HG03342 (cell line): ENCODE measurements around the gene MAD2L1BP.
A peak's percentile ranks its signal among the peaks of the same experiment; 100 is the strongest.

Source experiments
- ATAC-seq: cut with Tn5 transposase; IDR thresholded peaks from one replicate; pipeline ENCODE4 v1.9.1; 2021; ENCODE audit warnings: mild to moderate bottlenecking, moderate library complexity; ENCODE audit not compliant: unreplicated experiment

Gene MAD2L1BP

DNA sequence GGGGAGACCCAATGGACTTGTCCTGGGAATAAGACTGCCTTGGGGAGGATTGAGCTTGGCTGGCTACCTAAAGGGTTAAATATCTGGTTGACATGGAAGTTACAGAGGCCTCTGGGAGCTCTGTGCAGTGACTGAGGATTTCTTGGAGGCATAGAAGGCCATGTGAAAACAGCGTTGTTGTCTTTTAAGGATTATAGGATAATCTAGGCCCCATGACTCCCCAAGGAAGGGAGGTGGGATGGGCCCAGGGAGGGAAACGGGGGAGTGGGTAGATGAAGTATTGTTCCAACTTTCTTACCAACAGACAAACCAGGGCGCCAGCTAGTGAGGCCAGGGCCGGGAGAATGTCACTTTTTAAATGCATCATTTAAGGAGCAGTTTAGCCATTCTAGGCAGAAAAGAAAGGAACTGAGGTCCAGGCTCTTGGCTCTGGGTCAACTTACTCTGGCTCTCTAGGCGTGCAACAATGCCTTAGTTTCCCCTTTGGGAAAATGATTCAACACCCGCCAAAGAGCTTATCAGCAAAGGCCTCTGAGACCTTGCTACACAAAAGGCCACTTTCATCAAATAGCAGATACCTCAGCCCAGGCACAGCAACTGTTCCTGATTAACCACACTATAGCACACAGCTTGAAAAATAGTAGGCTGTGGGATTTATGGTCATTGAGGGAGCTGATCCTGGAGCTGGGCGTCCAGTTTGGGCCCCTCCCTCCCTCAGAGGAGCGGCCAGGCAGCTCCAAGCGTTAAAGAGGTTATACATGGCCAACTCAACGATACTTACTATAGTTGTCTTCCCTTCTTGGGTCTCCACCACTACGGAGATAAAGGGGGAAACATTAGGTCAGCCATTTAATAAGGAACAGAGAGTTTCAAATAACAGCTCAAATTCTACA is 44.9 kb downstream of the MAD2L1BP start:
- no peak for ATAC-seq

DNA sequence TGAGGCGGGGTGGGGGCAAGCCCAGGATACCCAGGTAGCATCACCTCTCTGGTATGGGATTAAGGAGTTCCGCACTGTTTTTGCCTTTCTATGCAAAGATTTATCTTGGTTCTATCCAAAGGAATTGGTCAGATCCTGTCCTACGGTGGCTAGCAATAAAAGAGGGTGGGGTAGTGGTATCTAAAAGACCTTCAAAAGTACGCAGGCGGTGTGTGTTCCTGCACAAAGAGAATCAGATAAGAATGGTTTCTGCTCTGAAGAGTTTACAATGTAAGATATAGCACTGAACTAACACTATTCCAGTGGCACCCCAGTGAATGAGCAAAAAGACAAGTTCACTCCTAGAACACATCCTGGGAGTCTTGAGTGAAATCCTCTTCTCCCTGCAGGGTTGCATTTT is 45.7 kb downstream of the MAD2L1BP start:
- ATAC-seq = no peak

DNA sequence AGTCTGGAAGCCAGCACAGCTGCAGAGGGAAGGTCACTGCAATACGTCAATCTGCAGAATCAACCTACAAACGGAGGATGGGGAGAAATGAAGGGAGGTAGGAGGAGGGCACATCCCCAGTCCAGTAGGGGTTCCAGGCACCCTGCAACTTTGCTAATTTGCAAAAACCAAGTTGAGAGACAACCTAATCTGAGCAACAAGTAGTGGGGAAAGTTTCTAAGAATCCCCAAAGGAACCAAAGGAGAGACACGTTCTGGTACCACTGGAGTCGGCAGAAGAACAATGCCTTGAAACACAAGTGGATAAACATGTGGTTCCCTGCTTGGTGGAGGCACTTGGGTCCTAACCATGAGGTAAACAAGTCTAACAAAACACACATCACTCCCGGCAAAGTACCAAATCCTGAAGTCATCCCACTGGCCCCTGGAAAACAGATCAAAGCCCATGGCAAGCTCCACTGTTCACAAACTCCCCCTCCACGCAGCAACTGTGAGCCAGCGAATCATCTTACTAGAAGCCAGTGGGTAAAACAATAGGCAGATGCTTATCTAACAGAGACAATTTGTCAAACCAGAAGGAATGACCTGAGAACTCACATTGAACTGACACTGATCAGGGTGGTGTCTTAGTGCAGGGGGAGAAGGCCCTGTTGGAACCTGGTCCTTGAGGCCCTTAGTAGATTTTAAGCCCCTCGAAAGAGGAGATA is 47.2 kb downstream of the MAD2L1BP start:
- no peak for ATAC-seq

DNA sequence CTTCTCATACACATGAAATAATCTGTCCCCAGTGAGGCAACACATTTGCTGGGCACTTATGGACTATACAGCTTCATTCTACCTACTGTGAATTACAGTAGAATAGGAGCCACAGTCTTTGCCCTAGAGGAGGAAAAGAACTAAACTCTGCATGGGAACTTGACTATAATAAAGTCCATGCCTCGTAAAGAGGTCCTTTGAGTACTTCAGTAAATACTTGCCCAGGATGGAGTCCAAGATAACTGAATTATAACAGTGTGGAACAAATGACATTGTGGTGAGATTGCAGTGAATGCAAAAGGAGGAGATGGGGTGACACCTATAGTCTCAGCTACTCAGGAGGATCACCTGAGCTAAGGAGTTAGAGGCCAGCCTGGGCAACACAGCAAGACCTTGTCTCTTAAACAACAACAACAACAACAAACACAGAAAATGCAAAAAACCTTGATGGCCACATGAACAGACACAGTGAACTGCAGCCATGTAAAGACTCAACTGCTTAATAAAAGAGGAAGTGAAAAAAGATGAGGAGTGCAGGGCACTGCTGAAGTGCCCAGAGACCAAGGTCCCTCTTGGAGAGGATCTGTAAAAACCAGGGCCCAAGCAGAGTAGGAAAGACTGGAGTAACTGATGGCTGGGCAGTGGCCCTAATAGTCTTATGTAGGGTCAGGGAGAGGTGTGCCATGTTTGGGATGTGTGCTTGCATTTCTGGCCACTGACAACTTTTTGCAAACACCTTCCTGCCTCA is 48.2 kb downstream of the MAD2L1BP start:
- peak; percentile 48 for ATAC-seq

DNA sequence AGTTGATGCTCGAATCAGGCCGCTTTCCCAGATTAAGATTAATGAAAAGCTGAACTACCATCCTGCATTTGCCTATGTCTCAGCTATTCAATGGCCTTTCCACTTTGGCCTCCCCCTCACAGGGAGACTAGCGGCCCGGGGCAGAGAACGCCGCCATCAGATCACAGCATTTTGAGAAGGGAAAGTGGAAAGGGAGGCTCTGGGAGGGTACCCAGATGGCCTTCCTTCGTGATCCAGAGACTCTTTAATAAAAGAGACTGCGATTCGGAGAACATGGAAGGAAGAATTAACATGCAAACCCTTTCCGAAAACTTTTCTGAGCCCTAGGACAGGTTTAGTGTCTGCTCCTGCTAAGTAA is 51.4 kb downstream of the MAD2L1BP start:
- no peak for ATAC-seq

DNA sequence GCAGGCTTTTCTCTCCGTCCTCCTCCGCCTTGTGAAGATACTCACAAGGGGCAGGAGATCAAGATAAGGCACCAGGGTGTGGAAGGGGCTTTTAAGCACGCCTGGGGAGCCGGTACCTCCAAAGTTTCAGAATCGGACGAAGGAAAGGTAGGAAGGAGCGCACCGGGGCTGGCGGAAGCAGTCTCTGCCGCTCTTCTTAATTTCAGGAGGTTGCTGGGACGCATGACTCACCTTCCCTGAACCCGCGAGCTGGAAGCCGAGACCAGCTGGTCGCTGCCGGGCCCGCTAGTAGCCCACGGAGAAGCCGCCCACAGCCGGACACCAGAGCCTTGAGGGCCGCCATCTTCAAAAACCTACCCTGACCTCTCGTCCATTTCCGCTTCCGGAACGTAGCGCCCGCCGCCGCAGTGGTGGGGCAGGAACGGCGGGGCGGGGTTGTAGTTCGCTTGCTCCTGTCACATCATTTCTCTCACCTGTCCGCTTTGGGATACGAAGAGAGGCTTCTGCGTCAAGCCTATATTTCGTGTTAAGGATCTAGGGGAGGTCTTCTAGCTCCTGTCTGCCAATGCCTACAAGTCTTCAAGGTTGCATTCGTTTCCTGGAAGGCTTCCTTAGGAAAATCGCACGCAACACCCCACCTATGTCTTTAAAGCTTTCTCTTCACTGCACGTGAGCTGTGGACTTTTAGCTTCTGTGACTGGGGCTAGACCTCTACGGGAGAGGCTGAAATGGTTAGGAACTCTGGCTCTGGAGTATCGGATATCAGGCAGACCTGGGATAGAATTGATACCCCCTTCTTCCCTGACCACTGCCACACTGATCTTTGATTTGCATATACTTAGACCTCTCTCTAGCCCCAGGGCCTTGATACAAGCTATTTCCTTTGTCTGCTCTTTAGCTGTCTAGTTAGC is 52.1 kb downstream of the MAD2L1BP start, which contains the start of gene MRPS18A:
Gene MRPS18A, minus strand, starts transcription at position 355 of the 911 bp plus-strand sequence. Its CDS starts 12 bp downstream, at position 343.
- ATAC-seq = peak; percentile 93

DNA sequence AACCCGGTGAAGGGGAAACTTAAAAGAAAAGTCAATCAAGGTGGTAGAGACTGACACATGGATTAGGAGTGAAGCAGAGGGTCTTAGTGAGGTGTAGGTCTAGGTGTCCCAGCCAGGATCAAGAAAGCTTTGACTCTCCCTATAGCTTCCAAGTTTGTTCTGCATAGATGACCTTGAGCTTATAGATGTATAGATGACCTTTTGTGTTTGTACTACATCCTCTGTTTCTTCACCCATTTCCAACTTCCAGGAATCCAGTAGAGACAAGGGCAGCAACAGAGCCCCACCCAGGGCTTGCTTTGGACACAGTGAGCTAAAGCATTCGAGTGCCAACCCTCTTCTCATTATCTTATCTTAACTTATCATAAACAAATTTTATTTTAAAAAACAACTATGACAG is 53.8 kb downstream of the MAD2L1BP start:
- ATAC-seq = no peak
